HG02763 (cell line): Measurements from ENCODE around the gene NCAM1.

Experiments used
- ATAC-seq: cut with Tn5 transposase; IDR thresholded peaks from one replicate; pipeline ENCODE4 v1.9.1; 2021; ENCODE audit warnings: mild to moderate bottlenecking, moderate library complexity; ENCODE audit not compliant: unreplicated experiment

NCAM1 gene

GRCh38 chr11:113245216-113245615 lies 284.0 kb downstream of the NCAM1 start:
- ATAC-seq: no peak

- ATAC-seq: no peak
Measured at GRCh38 chr11:113247221-113247620, 286.0 kb downstream of the NCAM1 start.

- ATAC-seq: no peak
Measured at GRCh38 chr11:113247966-113248365, 286.7 kb downstream of the NCAM1 start.

DNA sequence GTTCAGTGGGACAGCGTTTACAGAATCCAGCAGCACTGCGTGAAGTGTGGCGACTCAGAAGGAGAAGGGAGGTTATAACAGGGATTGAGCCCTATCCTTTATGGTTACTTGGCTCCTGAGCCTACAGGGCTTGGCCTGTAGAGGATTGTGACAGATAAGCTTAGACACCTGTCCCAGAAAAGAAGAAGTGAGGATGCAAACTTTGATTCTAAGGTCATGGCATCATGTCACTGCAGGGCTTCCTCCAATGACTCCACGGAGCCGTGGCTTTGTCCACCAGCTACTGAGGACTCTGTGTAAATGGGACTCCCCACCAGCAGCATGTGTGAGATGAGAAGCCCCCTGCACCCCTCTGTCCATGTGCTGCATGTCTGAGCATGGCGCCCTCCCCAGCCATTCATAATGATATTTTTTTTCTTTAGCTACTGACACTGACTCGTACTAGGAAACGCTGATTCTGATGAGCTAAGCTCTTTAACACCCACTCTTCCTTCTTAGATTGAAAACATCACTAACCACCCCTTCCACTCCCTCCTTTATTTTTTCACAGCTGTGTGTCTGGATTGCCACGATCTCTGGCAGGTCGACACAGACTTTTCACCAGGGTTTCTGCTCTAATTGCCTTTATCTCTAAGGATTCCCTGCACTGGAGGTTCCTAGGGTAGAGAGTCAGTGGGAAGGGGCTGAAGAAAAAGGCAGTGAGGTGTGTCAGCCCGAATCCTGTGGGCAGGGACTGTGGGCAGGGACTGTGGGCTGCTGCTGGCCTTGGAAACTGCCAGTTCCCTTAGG lies 287.7 kb downstream of the NCAM1 start:
- no peak for ATAC-seq

DNA sequence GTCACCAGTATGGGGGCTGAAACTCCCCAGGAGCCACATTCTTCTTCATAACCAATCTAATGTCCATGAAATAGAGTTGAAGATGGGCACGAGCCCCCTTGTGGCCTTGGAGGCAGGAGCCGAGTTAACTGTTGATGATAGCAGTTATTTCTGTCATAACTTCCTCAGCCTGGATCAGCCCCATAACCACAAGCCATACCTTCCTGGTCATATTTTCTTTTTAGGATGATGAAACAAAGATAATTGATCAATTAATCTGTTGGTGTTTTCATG lies 288.2 kb downstream of the NCAM1 start:
- no peak for ATAC-seq

DNA sequence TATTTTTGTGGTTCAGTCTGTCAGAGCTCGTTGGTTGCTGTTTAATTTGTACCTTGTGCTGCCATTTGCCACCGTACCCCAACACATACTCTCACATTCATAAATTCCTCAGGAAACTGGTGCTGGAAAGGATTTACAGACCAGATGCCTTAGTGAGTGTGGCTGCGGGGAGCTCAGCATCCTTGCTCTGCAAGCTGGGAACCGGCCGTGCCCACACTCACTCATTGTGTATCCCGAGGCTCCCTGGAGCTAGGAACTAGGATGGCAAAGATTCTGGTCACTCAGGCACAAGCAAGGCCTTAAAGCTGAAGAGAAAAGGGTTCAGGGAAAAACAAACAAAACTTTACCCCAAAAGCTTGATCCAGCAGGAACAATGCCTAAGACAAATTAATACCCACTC lies 288.6 kb downstream of the NCAM1 start:
- no peak for ATAC-seq

DNA sequence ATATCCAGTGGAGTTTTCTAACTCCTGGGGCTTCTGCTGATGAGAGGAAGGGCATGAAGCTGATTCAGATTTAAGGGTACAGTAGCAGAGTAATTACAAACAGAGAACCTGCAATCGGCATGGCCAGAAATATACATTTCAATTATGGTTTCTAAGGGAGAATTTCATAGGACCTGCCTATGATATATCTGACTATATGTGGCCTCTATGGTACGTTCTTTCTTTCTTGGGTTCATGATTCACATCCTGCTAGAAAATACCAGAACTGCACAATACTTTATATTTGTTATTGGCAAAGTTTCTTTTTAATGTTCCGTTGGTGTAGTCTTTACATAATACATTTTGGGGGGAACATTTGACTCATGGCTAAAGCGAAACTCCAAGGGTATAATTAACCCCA lies 290.1 kb downstream of the NCAM1 start:
- ATAC-seq: no peak

- no peak for ATAC-seq
Measured at GRCh38 chr11:113253406-113253805, 292.2 kb downstream of the NCAM1 start.

GRCh38 chr11:113255096-113255495 lies 293.9 kb downstream of the NCAM1 start:
- no peak for ATAC-seq

- ATAC-seq: no peak
Measured at GRCh38 chr11:113255741-113256140, 294.5 kb downstream of the NCAM1 start.

DNA sequence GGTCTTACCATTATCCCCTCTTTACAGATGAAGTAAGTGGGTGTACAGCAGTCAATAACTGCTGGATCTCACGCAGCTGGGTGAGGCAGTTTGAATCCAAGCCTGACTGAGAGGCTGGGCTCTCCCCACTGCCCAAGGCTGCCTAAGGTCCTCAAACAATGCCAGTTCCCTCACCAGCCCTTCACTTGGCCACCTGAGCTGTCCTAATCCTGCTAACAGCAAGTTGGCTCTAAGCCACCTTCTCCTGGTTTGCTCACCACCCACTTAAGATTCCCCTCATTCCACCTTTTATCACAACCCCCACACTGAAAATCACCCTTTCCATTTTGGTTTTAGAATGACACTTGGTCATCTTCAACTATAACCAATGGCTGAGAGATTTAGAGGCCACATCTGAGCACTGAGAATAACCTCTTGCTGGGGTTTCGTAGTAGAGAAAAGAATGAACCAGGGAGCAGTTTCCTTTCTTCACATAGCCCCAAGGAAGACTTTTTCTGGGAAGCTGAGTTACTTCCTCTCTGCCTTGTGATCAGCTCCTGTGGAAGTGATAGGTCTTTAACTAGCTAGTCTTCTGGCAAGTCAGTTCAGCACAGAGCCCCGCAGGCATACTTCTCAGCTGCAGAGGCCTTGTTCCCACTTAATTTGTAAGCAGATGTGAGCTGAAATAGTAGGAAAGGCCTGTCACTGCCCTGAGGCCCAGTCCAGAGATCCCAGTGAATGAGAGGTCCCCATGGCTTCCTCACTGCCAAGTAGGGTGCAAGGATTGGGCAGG lies 295.4 kb downstream of the NCAM1 start:
- no peak for ATAC-seq

DNA sequence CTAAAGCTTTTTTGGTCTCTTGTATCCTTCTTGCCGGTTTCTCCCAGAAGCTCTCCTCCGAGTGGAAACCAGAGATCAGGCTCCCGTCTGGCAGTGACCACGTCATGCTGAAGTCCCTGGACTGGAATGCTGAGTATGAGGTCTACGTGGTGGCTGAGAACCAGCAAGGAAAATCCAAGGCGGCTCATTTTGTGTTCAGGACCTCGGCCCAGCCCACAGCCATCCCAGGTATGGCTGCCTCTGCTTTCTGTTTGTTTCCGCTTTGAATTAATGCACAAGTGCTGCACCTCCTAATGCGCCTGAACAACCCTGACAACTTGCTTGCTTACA lies 298.8 kb downstream of the NCAM1 start:
- ATAC-seq: no peak

GRCh38 chr11:113260541-113260940 lies 299.3 kb downstream of the NCAM1 start:
- no peak for ATAC-seq

- no peak for ATAC-seq
Measured at GRCh38 chr11:113261709-113262475, 300.7 kb downstream of the NCAM1 start.

- ATAC-seq: no peak
Measured at GRCh38 chr11:113262594-113262993, 301.4 kb downstream of the NCAM1 start.

- ATAC-seq: no peak
Measured at GRCh38 chr11:113263458-113264259, 302.4 kb downstream of the NCAM1 start.

DNA sequence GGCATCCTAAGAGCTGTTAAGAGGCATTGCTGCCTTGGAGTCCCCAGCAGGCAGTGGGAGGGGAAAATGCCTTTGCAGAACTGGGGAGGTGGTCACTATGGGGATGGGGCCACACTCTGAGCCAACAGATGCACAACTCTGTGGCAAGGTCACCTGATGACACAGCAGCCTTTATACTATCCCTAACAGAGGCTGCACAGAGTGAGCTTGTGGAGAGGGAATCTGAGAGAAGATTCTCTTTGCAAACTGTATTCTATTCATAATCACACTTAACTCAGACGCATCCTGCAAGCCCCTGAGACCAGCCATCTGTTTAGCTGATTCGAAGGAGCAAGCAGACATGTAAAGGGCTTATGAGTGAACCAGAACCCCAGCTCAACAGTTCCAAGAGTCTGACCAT lies 304.1 kb downstream of the NCAM1 start:
- no peak for ATAC-seq

- ATAC-seq: no peak
Measured at GRCh38 chr11:113267493-113267892, 306.3 kb downstream of the NCAM1 start.

DNA sequence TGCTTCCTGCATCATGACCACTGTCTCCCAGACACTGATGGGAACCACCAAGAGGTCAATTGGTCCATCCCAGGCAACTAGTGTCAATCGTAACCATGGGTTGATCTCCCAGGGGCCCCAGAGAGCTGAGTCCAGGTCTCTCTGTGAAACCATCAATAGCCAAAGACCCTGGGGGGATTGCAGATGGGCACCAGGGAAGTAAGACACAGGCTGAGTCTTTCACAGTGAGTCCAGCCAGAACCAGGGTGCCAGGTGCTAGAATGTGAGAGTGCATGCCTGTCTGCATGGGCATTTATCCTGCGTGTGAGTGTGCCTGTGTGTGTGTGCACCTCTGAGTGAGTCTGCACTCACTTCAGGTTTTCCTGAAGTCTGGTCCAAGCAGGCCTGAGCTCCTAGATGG lies 307.9 kb downstream of the NCAM1 start:
- no peak for ATAC-seq

DNA sequence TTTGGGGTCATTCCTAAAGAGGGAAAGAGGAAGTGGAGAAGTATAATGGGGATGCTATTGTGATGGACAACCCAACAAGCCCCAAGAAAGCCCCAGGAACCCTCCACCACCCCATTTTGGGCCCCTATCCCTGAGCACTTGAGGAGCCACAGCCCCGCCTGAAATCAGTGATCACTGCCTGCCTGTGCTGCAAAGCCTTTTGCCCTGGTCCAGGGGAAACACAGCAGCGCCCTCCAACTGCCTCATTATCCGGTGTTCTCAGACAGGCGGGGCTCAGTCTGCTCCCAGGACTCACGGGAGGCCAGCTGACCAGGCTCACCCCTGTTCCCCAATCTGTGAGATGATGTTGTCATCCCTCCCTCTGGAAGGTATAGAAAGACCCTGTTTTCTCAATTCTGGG lies 308.4 kb downstream of the NCAM1 start:
- no peak for ATAC-seq

DNA sequence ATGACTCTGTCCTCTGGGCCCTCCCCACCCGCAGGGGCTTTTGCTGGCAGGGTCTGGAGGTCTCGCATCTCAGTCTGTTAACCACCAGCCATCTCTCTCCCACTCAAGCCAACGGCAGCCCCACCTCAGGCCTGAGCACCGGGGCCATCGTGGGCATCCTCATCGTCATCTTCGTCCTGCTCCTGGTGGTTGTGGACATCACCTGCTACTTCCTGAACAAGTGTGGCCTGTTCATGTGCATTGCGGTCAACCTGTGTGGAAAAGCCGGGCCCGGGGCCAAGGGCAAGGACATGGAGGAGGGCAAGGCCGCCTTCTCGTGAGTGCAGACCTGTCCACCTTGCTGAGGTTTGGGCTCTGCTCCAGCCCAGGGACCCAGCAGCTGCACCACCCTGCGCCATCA lies 308.9 kb downstream of the NCAM1 start:
- no peak for ATAC-seq
